NCI-H524 (cell line): ENCODE results near the gene TTYH1.
A peak's percentile ranks its signal among the peaks of the same experiment; 100 is the strongest.

Experiments
- DNase-seq, 2 experiments: peaks; one replicate each; lab custom pipeline; 2025; lab: John Stamatoyannopoulos, UW

The TTYH1 gene

GRCh38 chr19:54424201-54424600, 8.9 kb downstream of the TTYH1 start:
- no peak for DNase-seq

GRCh38 chr19:54424660-54425381, 9.6 kb downstream of the TTYH1 start:
- DNase-seq = no peak

GRCh38 chr19:54425382-54425723, 10.1 kb downstream of the TTYH1 start:
- DNase-seq = no peak

- DNase-seq = no peak
Observed at GRCh38 chr19:54426291-54426931, 11.1 kb downstream of the TTYH1 start.

- no peak for DNase-seq
Observed at GRCh38 chr19:54427586-54427985, 12.3 kb downstream of the TTYH1 start.

GRCh38 chr19:54428323-54429175, 13.3 kb downstream of the TTYH1 start:
- no peak for DNase-seq

- DNase-seq = no peak
Observed at GRCh38 chr19:54429176-54429495, 13.9 kb downstream of the TTYH1 start.

- peak in 1 of 2 experiments; percentile 36 for DNase-seq
Observed at GRCh38 chr19:54429545-54430227, 14.4 kb downstream of the TTYH1 start.

GRCh38 chr19:54430306-54431254, 15.3 kb downstream of the TTYH1 start:
- DNase-seq = peak in 1 of 2 experiments; percentile 56

- no peak for DNase-seq
Observed at GRCh38 chr19:54431255-54431838, 16.1 kb downstream of the TTYH1 start.

- no peak for DNase-seq
Observed at GRCh38 chr19:54432144-54432738, 17.0 kb downstream of the TTYH1 start.

GRCh38 chr19:54433697-54434096, 18.4 kb downstream of the TTYH1 start:
- DNase-seq = no peak

GRCh38 chr19:54434112-54434872, 19.0 kb downstream of the TTYH1 start:
- no peak for DNase-seq

- no peak for DNase-seq
Observed at GRCh38 chr19:54434873-54435214, 19.6 kb downstream of the TTYH1 start.

GRCh38 chr19:54435551-54436016, 20.3 kb downstream of the TTYH1 start:
- DNase-seq = no peak

GRCh38 chr19:54436031-54436523, 20.8 kb downstream of the TTYH1 start:
- DNase-seq = no peak

GRCh38 chr19:54436628-54437252, 21.5 kb downstream of the TTYH1 start:
- DNase-seq = no peak

GRCh38 chr19:54439174-54439851, 24.0 kb downstream of the TTYH1 start:
- peak in 1 of 2 experiments; percentile 49 for DNase-seq
